Measurements from ENCODE around the gene HEG1. TPM values are rescaled to one million over a fixed set of nuclear protein-coding genes. Genes with fewer than 3 reads are reported as not detected.

The HEG1 gene
- total and polyA plus RNA-seq, 2 experiments from 2014 or later: 1.8 to 8.8 TPM

GRCh38 chr3:124966521-124967445, 89.0 kb downstream of the HEG1 start:
- H3K36me3 Mint-ChIP-seq (ENCODE audit: low read depth): no peaks in the 10 kb centered on the region; the same call in 2 of the 3 replicates
- no peak overlapping the region for H3K4me3 ChIP-seq
- no peaks in the 10 kb centered on the region for H3K79me2 ChIP-seq (replicated peaks; ENCODE audit: insufficient read depth)
- no peak overlapping the region for H3K4me2 ChIP-seq
- no peaks in the 10 kb centered on the region for H3K9me2 ChIP-seq (ENCODE audit: insufficient read depth)
- TF ChIP-seq CREB1 (CRISPR knock-in tag; IDR thresholded peaks at IDR 0.05; ENCODE audit: low read depth) (no peak), ZNF331 (CRISPR knock-in tag; IDR thresholded peaks at IDR 0.05; ENCODE audit: low read depth) (no peak), EZH2phosphoT487 (IDR thresholded peaks at IDR 0.05; ENCODE audit: unreplicated experiment) (no peak), ZNF462 (CRISPR knock-in tag; IDR thresholded peaks at IDR 0.05) (no peak), ZNF114 (CRISPR knock-in tag; IDR thresholded peaks at IDR 0.05) (no peak), CTCF (conservative IDR thresholded peaks at IDR 0.05; ENCODE audit: low read depth in 2 of 2) (no peak), STAT1 (IDR thresholded peaks at IDR 0.05; ENCODE audit: unreplicated experiment) (no peak), EZH2 (IDR thresholded peaks at IDR 0.05; ENCODE audit: low read depth, unreplicated experiment) (no peak), JUNB (IDR thresholded peaks at IDR 0.05; ENCODE audit: unreplicated experiment) (no peak), NANOG (IDR thresholded peaks at IDR 0.05; ENCODE audit: borderline replicate concordance) (no peak), POLR2AphosphoS5 (IDR thresholded peaks at IDR 0.05; ENCODE audit: low read depth) (no peak)
- TF ChIP-seq, protein P1, sequence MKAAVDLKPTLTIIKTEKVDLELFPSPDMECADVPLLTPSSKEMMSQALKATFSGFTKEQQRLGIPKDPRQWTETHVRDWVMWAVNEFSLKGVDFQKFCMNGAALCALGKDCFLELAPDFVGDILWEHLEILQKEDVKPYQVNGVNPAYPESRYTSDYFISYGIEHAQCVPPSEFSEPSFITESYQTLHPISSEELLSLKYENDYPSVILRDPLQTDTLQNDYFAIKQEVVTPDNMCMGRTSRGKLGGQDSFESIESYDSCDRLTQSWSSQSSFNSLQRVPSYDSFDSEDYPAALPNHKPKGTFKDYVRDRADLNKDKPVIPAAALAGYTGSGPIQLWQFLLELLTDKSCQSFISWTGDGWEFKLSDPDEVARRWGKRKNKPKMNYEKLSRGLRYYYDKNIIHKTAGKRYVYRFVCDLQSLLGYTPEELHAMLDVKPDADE (IDR thresholded peaks at IDR 0.05): no peak
- TF ChIP-seq, protein P2, sequence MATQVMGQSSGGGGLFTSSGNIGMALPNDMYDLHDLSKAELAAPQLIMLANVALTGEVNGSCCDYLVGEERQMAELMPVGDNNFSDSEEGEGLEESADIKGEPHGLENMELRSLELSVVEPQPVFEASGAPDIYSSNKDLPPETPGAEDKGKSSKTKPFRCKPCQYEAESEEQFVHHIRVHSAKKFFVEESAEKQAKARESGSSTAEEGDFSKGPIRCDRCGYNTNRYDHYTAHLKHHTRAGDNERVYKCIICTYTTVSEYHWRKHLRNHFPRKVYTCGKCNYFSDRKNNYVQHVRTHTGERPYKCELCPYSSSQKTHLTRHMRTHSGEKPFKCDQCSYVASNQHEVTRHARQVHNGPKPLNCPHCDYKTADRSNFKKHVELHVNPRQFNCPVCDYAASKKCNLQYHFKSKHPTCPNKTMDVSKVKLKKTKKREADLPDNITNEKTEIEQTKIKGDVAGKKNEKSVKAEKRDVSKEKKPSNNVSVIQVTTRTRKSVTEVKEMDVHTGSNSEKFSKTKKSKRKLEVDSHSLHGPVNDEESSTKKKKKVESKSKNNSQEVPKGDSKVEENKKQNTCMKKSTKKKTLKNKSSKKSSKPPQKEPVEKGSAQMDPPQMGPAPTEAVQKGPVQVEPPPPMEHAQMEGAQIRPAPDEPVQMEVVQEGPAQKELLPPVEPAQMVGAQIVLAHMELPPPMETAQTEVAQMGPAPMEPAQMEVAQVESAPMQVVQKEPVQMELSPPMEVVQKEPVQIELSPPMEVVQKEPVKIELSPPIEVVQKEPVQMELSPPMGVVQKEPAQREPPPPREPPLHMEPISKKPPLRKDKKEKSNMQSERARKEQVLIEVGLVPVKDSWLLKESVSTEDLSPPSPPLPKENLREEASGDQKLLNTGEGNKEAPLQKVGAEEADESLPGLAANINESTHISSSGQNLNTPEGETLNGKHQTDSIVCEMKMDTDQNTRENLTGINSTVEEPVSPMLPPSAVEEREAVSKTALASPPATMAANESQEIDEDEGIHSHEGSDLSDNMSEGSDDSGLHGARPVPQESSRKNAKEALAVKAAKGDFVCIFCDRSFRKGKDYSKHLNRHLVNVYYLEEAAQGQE (IDR thresholded peaks at IDR 0.05; ENCODE audit: unreplicated experiment): no peak
- no peak for ATAC-seq
- H3K27me3 Mint-ChIP-seq (ENCODE audit: insufficient read depth, low read depth, poor library complexity): peaks cover 1% of the 10 kb centered on the region
- no peak for DNase-seq (ENCODE audit: low spot score)
- H3K9me3 Mint-ChIP-seq: no peaks in the 10 kb centered on the region
- no peak overlapping the region for H2AFZ ChIP-seq
- no peak overlapping the region for H3K4me3 Mint-ChIP-seq
- H3K4me1 Mint-ChIP-seq: no peaks in the 10 kb centered on the region
- no peak overlapping the region for H3K27ac Mint-ChIP-seq
- H3F3A ChIP-seq (replicated peaks; ENCODE audit: low read depth): no peaks in the 10 kb centered on the region
- no peaks in the 10 kb centered on the region for H3K4me1 ChIP-seq (ENCODE audit: insufficient read depth)
- H3K27ac ChIP-seq (ENCODE audit: low read depth): no peak overlapping the region
- no peaks in the 10 kb centered on the region for H3K27me3 ChIP-seq (ENCODE audit: insufficient read depth)
- H4K20me1 ChIP-seq (replicated peaks; ENCODE audit: insufficient read depth): no peaks in the 10 kb centered on the region
- no peaks in the 10 kb centered on the region for H3K36me3 ChIP-seq (ENCODE audit: insufficient read depth)
